ENCODE results near the gene ZNF688.
"Not testable (repeated sequence)": the region's sequence is repeated elsewhere in the genome, so short reads cannot be mapped to it uniquely, and the experiment has no call there.

The ZNF688 gene

DNA sequence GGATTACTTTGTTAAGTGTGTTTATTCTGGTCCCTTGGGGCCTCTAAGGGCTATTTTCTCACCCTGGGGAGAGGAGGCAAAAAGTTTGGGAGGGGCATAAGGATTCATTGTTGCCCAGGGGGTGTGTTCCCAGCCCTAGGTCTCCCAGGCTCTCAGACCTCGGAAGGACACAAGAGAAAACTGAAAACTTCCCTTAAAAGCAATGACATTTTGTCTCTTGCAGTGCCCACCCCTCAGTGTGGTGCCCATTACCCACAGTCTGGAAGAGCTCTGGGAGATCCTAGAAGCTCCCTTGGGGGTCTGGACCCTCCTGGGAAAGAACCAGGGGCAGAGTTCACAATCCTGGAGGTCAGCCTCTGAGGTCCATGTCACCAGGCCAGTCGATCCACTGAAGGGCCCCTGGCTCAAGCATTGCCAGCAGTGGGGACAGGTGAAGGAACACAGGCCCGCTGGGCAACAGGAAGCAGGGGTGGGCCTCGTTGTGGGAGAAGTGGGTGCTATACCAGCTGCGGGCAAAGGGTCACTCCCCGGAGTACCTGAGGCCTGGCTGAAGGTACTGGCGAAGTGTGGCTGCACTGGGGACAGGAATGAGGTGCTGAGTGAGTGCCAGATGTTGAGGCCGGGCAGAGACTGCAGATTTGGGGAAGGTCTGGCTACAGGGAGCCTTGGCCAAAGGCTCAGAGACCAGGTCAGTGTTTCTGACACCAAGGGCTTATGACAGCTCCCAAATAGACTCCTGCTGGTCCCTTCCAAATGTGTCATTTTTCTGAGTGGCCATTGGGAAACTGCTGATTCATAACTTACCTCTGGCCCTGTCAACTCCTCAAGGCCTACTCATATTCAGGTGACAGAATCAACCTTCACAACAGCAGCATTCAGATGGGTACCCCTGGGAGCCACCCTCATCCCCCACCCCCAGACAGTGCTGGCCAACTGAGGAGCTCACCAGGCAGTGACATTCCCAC is 32.2 kb downstream of the ZNF688 start:
- peaks cover 2% of the 10 kb centered on the region for H3K4me1 ChIP-seq (ENCODE audit: insufficient read depth, poor library complexity, severe bottlenecking)
- H3K4me3 ChIP-seq (ENCODE audit: severe bottlenecking): no peak overlapping the region
- H3K27ac ChIP-seq (ENCODE audit: poor library complexity, severe bottlenecking): no peak overlapping the region
- DNase-seq (ENCODE audit: low spot score) (no peak), ATAC-seq (ENCODE audit: low read depth) (no peak)
- H3K27me3 ChIP-seq (ENCODE audit: insufficient read depth, poor library complexity, severe bottlenecking): no peaks in the 10 kb centered on the region
- H3K9me3 ChIP-seq (ENCODE audit: severe bottlenecking): no peaks in the 10 kb centered on the region
- TF ChIP-seq, protein P1, sequence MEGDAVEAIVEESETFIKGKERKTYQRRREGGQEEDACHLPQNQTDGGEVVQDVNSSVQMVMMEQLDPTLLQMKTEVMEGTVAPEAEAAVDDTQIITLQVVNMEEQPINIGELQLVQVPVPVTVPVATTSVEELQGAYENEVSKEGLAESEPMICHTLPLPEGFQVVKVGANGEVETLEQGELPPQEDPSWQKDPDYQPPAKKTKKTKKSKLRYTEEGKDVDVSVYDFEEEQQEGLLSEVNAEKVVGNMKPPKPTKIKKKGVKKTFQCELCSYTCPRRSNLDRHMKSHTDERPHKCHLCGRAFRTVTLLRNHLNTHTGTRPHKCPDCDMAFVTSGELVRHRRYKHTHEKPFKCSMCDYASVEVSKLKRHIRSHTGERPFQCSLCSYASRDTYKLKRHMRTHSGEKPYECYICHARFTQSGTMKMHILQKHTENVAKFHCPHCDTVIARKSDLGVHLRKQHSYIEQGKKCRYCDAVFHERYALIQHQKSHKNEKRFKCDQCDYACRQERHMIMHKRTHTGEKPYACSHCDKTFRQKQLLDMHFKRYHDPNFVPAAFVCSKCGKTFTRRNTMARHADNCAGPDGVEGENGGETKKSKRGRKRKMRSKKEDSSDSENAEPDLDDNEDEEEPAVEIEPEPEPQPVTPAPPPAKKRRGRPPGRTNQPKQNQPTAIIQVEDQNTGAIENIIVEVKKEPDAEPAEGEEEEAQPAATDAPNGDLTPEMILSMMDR (IDR thresholded peaks at IDR 0.05; ENCODE audit: poor library complexity, severe bottlenecking): no peak
- peaks cover 6% of the 10 kb centered on the region; the same call in 1 of the 2 replicates for H3K36me3 ChIP-seq (ENCODE audit: low read depth)

DNA sequence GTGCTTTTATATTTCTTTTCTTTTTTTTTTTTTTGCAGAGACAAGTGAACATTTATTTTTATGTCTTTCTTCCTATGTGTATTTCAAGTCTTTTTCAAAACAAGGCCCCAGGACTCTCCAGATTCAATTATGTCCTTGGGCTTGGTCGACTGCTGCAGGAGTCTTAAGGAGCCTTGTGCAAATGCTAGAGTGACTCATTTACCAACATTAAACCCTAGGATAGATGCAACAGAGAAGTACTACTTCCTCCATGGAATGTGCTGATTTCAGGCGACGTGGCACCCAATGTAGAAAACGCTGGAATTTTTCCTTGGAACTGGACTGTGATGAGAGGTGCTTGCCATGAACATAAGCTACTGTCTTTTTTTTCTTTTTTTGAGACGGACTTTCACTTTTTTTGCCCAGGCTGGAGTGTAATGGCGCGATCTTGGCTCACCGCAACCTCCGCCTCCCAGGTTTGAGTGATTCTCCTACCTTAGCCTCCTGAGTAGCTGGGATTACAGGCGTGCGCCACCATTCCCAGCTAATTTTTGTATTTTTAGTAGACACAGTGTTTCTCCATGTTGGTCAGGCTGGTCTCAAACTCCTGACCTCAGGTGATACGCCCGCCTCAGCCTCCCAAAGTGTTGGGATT is 35.0 kb downstream of the ZNF688 start:
- H3K27me3 ChIP-seq (ENCODE audit: insufficient read depth, poor library complexity, severe bottlenecking); DNase-seq (ENCODE audit: low spot score); H3K9me3 ChIP-seq (ENCODE audit: severe bottlenecking); H3K4me1 ChIP-seq (ENCODE audit: insufficient read depth, poor library complexity, severe bottlenecking); ATAC-seq (ENCODE audit: low read depth); H3K4me3 ChIP-seq (ENCODE audit: severe bottlenecking): not testable (repeated sequence)
- Histone ChIP-seq H3K27ac (ENCODE audit: poor library complexity, severe bottlenecking) (peak overlapping the region; percentile 71), H3K36me3 (ENCODE audit: low read depth) (peaks cover 11% of the 10 kb centered on the region; the same call in 1 of the 2 replicates)

DNA sequence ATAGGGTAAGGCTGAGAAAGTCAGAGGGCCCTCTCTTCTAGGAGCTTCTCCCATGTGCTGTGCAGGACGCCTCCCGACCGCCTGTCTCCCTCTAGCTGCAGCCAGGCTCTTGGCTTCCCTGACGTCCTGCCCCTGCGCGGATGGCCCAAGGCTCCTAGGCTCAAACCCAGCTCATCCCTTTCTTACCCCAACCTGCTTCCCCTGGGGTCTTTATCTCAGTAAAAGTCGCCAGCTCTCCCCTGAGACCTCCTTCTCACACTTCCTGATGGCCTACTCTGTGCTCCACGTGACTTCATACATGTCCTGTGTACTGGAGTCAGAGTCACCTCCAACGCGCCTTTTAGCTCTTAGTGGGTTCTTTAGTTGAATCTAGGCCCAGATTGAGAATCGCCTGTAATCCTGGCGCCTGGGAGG is 35.7 kb downstream of the ZNF688 start:
- Histone ChIP-seq H3K4me1 (ENCODE audit: insufficient read depth, poor library complexity, severe bottlenecking) (peaks cover 2% of the 10 kb centered on the region), H3K9me3 (ENCODE audit: severe bottlenecking) (no peaks in the 10 kb centered on the region), H3K4me3 (ENCODE audit: severe bottlenecking) (peak overlapping the region; percentile 60), H3K27ac (ENCODE audit: poor library complexity, severe bottlenecking) (peak overlapping the region; percentile 71), H3K27me3 (ENCODE audit: insufficient read depth, poor library complexity, severe bottlenecking) (no peaks in the 10 kb centered on the region), H3K36me3 (ENCODE audit: low read depth) (peaks cover 14% of the 10 kb centered on the region; the same call in 1 of the 2 replicates)
- DNase-seq (ENCODE audit: low spot score) (no peak), ATAC-seq (ENCODE audit: low read depth) (peak; percentile 87)
- TF ChIP-seq, protein P1 (IDR thresholded peaks at IDR 0.05; ENCODE audit: poor library complexity, severe bottlenecking): peak; percentile 80

DNA sequence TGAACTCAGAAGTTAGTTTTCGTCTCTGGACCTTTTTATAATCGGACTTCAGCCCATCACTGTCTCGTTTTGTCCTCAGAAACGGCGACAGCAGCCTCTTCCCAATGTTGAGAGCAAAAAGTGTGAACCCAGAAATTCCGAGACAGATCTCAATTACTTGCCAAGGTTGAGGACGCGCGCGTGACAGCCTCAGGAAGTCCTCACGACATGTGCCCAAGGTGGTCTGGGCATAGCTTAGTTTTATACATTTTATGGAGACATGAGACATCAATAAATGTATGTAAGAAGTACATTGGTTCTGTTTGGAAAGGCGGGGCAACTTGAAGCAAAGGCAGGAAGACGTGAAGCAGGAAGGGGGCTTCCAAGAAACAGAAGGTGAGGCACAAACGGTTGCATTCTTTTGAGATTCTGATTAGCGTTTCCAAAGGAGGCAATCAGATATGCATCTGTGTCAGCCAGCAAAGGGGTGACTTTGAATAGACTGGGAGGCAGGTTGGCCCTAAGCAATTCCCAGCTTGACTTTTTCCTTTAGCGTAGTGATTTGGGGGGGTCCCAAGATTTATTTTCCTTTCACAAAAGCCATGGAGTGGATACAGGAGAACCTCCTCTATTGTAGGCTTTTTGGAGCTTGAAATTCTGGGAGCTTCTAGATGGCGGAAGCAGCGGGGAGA is 36.3 kb downstream of the ZNF688 start:
- peaks cover 14% of the 10 kb centered on the region; the same call in 1 of the 2 replicates for H3K36me3 ChIP-seq (ENCODE audit: low read depth)
- H3K4me3 ChIP-seq (ENCODE audit: severe bottlenecking): peak overlapping the region; percentile 60
- TF ChIP-seq, protein P1 (IDR thresholded peaks at IDR 0.05; ENCODE audit: poor library complexity, severe bottlenecking): no peak
- H3K4me1 ChIP-seq (ENCODE audit: insufficient read depth, poor library complexity, severe bottlenecking): peaks cover 2% of the 10 kb centered on the region
- no peak for ATAC-seq (ENCODE audit: low read depth)
- H3K27me3 ChIP-seq (ENCODE audit: insufficient read depth, poor library complexity, severe bottlenecking): no peaks in the 10 kb centered on the region
- H3K27ac ChIP-seq (ENCODE audit: poor library complexity, severe bottlenecking): peak overlapping the region; percentile 71
- H3K9me3 ChIP-seq (ENCODE audit: severe bottlenecking): no peaks in the 10 kb centered on the region
- DNase-seq (ENCODE audit: low spot score): no peak

Data from RWPE2 (cell line).